ENCODE measurements around the gene TMEM202. TPM values are rescaled to one million over a fixed set of nuclear protein-coding genes. Genes with fewer than 3 reads are reported as not detected.
"Not testable (repeated sequence)": the region's sequence is repeated elsewhere in the genome, so short reads cannot be mapped to it uniquely, and the experiment has no call there.

Gene TMEM202
- total and polyA plus RNA-seq, 4 donors, result not detected

GRCh38 chr15:72423256-72423655 is 25.2 kb downstream of the TMEM202 start:
- Histone ChIP-seq H3K9ac (ENCODE audit: low read depth in 1 of 2, low read length in 2 of 2) (no peak overlapping the region), H3K9me3 (ENCODE audit: control insufficient read depth in 4 of 4, low read length in 3 of 4) (peaks cover 0 to 12% (median 3%) of the 10 kb centered on the region in 4 donors), H3K4me1 (ENCODE audit: control insufficient read depth in 4 of 4, insufficient read depth in 4 of 4, low read length in 3 of 4) (no peaks in the 10 kb centered on the region), H3K27me3 (ENCODE audit: control insufficient read depth in 4 of 4, insufficient read depth in 4 of 4, low read length in 3 of 4) (no peaks in the 10 kb centered on the region), H3K27ac (ENCODE audit: low read depth in 1 of 2, low read length in 2 of 2) (no peak overlapping the region), H3K4me3 (ENCODE audit: low read depth in 1 of 3, low read length in 3 of 3) (no peak overlapping the region), H3K36me3 (ENCODE audit: control insufficient read depth in 4 of 4, insufficient read depth in 3 of 4, low read depth in 1 of 4, low read length in 3 of 4) (no peaks in the 10 kb centered on the region)
- DNase-seq (ENCODE audit: low spot score), result no peak
- TF ChIP-seq, protein P1, sequence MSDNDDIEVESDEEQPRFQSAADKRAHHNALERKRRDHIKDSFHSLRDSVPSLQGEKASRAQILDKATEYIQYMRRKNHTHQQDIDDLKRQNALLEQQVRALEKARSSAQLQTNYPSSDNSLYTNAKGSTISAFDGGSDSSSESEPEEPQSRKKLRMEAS (IDR thresholded peaks at IDR 0.05), result no peak
- TF ChIP-seq JUND (IDR thresholded peaks at IDR 0.05), result no peak
- 72% methylated on average over 2 of the region's 2 CpGs for WGBS

GRCh38 chr15:72426753-72427152 is 28.6 kb downstream of the TMEM202 start:
- Histone ChIP-seq H3K4me3 (ENCODE audit: low read depth in 1 of 3, low read length in 3 of 3) (no peak overlapping the region), H3K36me3 (ENCODE audit: control insufficient read depth in 4 of 4, insufficient read depth in 3 of 4, low read depth in 1 of 4, low read length in 3 of 4) (no peaks in the 10 kb centered on the region), H3K9me3 (ENCODE audit: control insufficient read depth in 4 of 4, low read length in 3 of 4) (peaks cover 0 to 6% (median 3%) of the 10 kb centered on the region in 4 donors), H3K4me1 (ENCODE audit: control insufficient read depth in 4 of 4, insufficient read depth in 4 of 4, low read length in 3 of 4) (no peaks in the 10 kb centered on the region), H3K27ac (ENCODE audit: low read depth in 1 of 2, low read length in 2 of 2) (no peak overlapping the region), H3K9ac (ENCODE audit: low read depth in 1 of 2, low read length in 2 of 2) (no peak overlapping the region), H3K27me3 (ENCODE audit: control insufficient read depth in 4 of 4, insufficient read depth in 4 of 4, low read length in 3 of 4) (no peaks in the 10 kb centered on the region)
- no peak for TF ChIP-seq HNF4G (IDR thresholded peaks at IDR 0.05)
- TF ChIP-seq, protein P2, sequence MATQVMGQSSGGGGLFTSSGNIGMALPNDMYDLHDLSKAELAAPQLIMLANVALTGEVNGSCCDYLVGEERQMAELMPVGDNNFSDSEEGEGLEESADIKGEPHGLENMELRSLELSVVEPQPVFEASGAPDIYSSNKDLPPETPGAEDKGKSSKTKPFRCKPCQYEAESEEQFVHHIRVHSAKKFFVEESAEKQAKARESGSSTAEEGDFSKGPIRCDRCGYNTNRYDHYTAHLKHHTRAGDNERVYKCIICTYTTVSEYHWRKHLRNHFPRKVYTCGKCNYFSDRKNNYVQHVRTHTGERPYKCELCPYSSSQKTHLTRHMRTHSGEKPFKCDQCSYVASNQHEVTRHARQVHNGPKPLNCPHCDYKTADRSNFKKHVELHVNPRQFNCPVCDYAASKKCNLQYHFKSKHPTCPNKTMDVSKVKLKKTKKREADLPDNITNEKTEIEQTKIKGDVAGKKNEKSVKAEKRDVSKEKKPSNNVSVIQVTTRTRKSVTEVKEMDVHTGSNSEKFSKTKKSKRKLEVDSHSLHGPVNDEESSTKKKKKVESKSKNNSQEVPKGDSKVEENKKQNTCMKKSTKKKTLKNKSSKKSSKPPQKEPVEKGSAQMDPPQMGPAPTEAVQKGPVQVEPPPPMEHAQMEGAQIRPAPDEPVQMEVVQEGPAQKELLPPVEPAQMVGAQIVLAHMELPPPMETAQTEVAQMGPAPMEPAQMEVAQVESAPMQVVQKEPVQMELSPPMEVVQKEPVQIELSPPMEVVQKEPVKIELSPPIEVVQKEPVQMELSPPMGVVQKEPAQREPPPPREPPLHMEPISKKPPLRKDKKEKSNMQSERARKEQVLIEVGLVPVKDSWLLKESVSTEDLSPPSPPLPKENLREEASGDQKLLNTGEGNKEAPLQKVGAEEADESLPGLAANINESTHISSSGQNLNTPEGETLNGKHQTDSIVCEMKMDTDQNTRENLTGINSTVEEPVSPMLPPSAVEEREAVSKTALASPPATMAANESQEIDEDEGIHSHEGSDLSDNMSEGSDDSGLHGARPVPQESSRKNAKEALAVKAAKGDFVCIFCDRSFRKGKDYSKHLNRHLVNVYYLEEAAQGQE (IDR thresholded peaks at IDR 0.05), result no peak
- TF ChIP-seq NR2F2 (IDR thresholded peaks at IDR 0.05), result no peak
- TF ChIP-seq JUND (IDR thresholded peaks at IDR 0.05), result no peak
- no peak for TF ChIP-seq EGR1 (IDR thresholded peaks at IDR 0.05; ENCODE audit: low read depth in 2 of 2)
- no peak for TF ChIP-seq FOXA1 (IDR thresholded peaks at IDR 0.05)
- DNase-seq (ENCODE audit: low spot score), result no peak

GRCh38 chr15:72437650-72438316 is 39.7 kb downstream of the TMEM202 start:
- Histone ChIP-seq H3K27me3 (ENCODE audit: control insufficient read depth in 4 of 4, insufficient read depth in 4 of 4, low read length in 3 of 4) (no peaks in the 10 kb centered on the region), H3K9me3 (ENCODE audit: control insufficient read depth in 4 of 4, low read length in 3 of 4) (peaks cover 2 to 8% (median 4%) of the 10 kb centered on the region in 4 donors), H3K27ac (ENCODE audit: low read depth in 1 of 2, low read length in 2 of 2) (no peak overlapping the region), H3K4me3 (ENCODE audit: low read depth in 1 of 3, low read length in 3 of 3) (peak overlapping the region in 1 of 3 donors; percentile 11), H3K4me1 (ENCODE audit: control insufficient read depth in 4 of 4, insufficient read depth in 4 of 4, low read length in 3 of 4) (no peaks in the 10 kb centered on the region), H3K36me3 (ENCODE audit: control insufficient read depth in 4 of 4, insufficient read depth in 3 of 4, low read depth in 1 of 4, low read length in 3 of 4) (peaks cover 0 to 3% (median 0%) of the 10 kb centered on the region in 4 donors), H3K9ac (ENCODE audit: low read depth in 1 of 2, low read length in 2 of 2) (no peak overlapping the region)
- WGBS, result 84% methylated on average over 1 of the region's 1 CpG
- no peak for TF ChIP-seq EGR1 (IDR thresholded peaks at IDR 0.05; ENCODE audit: low read depth in 2 of 2)
- TF ChIP-seq TAF1 (conservative IDR thresholded peaks at IDR 0.05), result no peak
- no peak for TF ChIP-seq RXRA (IDR thresholded peaks at IDR 0.05)
- no peak for TF ChIP-seq YY1 (IDR thresholded peaks at IDR 0.05)
- no peak for DNase-seq (ENCODE audit: low spot score)

DNA sequence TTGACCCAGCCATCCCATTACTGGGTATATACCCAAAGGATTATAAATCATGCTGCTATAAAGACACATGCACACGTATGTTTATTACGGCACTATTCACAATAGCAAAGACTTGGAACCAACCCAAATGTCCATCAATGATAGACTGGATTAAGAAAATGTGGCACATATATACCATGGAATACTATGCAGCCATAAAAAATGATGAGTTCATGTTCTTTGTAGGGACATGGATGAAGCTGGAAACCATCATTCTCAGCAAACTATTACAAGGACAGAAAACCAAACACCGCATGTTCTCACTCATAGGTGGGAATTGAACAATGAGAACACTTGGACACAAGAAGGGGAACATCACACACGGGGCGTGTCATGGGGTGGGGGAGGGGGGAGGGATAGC is 44.7 kb downstream of the TMEM202 start:
- H3K27ac ChIP-seq (ENCODE audit: low read depth in 1 of 2, low read length in 2 of 2); H3K4me1 ChIP-seq (ENCODE audit: control insufficient read depth in 4 of 4, insufficient read depth in 4 of 4, low read length in 3 of 4); DNase-seq (ENCODE audit: low spot score); H3K27me3 ChIP-seq (ENCODE audit: control insufficient read depth in 4 of 4, insufficient read depth in 4 of 4, low read length in 3 of 4); H3K4me3 ChIP-seq (ENCODE audit: low read depth in 1 of 3, low read length in 3 of 3); H3K36me3 ChIP-seq (ENCODE audit: control insufficient read depth in 4 of 4, insufficient read depth in 3 of 4, low read depth in 1 of 4, low read length in 3 of 4); H3K9me3 ChIP-seq (ENCODE audit: control insufficient read depth in 4 of 4, low read length in 3 of 4); H3K9ac ChIP-seq (ENCODE audit: low read depth in 1 of 2, low read length in 2 of 2): not testable (repeated sequence)
- WGBS, result 90% methylated on average over 3 of the region's 5 CpGs
